ENCODE measurements around the gene GALNT13.

GALNT13 gene

GRCh38 chr2:154481336-154481735, 609.6 kb downstream of the GALNT13 start:
- Histone ChIP-seq H3K36me3 (ENCODE audit: low read length) (no peaks in the 10 kb centered on the region), H2AFZ (ENCODE audit: low read depth, low read length, severe bottlenecking) (no peak overlapping the region), H3K27ac (ENCODE audit: low read depth, low read length) (no peak overlapping the region), H3K9ac (ENCODE audit: low read length) (no peak overlapping the region), H3K9me2 (replicated peaks; ENCODE audit: insufficient read depth, low read length) (no peaks in the 10 kb centered on the region), H3F3A (ENCODE audit: insufficient read depth) (no peaks in the 10 kb centered on the region), H3K79me2 (ENCODE audit: insufficient read depth, low read length) (no peaks in the 10 kb centered on the region), H3K27me3 (ENCODE audit: low read length) (no peaks in the 10 kb centered on the region), H3K4me3 (ENCODE audit: insufficient read depth, low read length, poor library complexity, severe bottlenecking) (no peak overlapping the region), H3K9me3 (ENCODE audit: insufficient read depth, low read length) (no peaks in the 10 kb centered on the region), H3K4me2 (ENCODE audit: low read depth, low read length, poor library complexity, severe bottlenecking) (no peak overlapping the region), H4K20me1 (ENCODE audit: low read depth, low read length) (no peaks in the 10 kb centered on the region)
- TF ChIP-seq EZH2phosphoT487 (conservative IDR thresholded peaks at IDR 0.05; ENCODE audit: low read length) (no peak), CTCF (IDR thresholded peaks at IDR 0.05; ENCODE audit: insufficient read depth, low read length, poor library complexity, severe bottlenecking) (no peak)

- H3K9me2 ChIP-seq (replicated peaks; ENCODE audit: insufficient read depth, low read length) = no peaks in the 10 kb centered on the region
- H3K27ac ChIP-seq (ENCODE audit: low read depth, low read length) = no peak overlapping the region
- no peaks in the 10 kb centered on the region for H3K9me3 ChIP-seq (ENCODE audit: insufficient read depth, low read length)
- TF ChIP-seq CTCF (IDR thresholded peaks at IDR 0.05; ENCODE audit: insufficient read depth, low read length, poor library complexity, severe bottlenecking) = no peak
- TF ChIP-seq EZH2phosphoT487 (conservative IDR thresholded peaks at IDR 0.05; ENCODE audit: low read length) = no peak
- H3K9ac ChIP-seq (ENCODE audit: low read length) = no peak overlapping the region
- no peaks in the 10 kb centered on the region for H3K79me2 ChIP-seq (ENCODE audit: insufficient read depth, low read length)
- H4K20me1 ChIP-seq (ENCODE audit: low read depth, low read length) = no peaks in the 10 kb centered on the region
- H3F3A ChIP-seq (ENCODE audit: insufficient read depth) = no peaks in the 10 kb centered on the region
- no peak overlapping the region for H3K4me2 ChIP-seq (ENCODE audit: low read depth, low read length, poor library complexity, severe bottlenecking)
- no peak overlapping the region for H3K4me3 ChIP-seq (ENCODE audit: insufficient read depth, low read length, poor library complexity, severe bottlenecking)
- H3K27me3 ChIP-seq (ENCODE audit: low read length) = no peaks in the 10 kb centered on the region
- H3K36me3 ChIP-seq (ENCODE audit: low read length) = no peaks in the 10 kb centered on the region
- no peak overlapping the region for H2AFZ ChIP-seq (ENCODE audit: low read depth, low read length, severe bottlenecking)
Measured at GRCh38 chr2:154484338-154485099, 612.8 kb downstream of the GALNT13 start.

- Histone ChIP-seq H3K36me3 (ENCODE audit: low read length) (no peaks in the 10 kb centered on the region), H3K9ac (ENCODE audit: low read length) (no peak overlapping the region), H3K4me2 (ENCODE audit: low read depth, low read length, poor library complexity, severe bottlenecking) (no peak overlapping the region), H3K9me2 (replicated peaks; ENCODE audit: insufficient read depth, low read length) (no peaks in the 10 kb centered on the region), H3F3A (ENCODE audit: insufficient read depth) (no peaks in the 10 kb centered on the region), H2AFZ (ENCODE audit: low read depth, low read length, severe bottlenecking) (no peak overlapping the region), H3K9me3 (ENCODE audit: insufficient read depth, low read length) (no peaks in the 10 kb centered on the region), H4K20me1 (ENCODE audit: low read depth, low read length) (no peaks in the 10 kb centered on the region), H3K4me3 (ENCODE audit: insufficient read depth, low read length, poor library complexity, severe bottlenecking) (no peak overlapping the region), H3K27ac (ENCODE audit: low read depth, low read length) (no peak overlapping the region), H3K27me3 (ENCODE audit: low read length) (no peaks in the 10 kb centered on the region), H3K79me2 (ENCODE audit: insufficient read depth, low read length) (no peaks in the 10 kb centered on the region)
- TF ChIP-seq EZH2phosphoT487 (conservative IDR thresholded peaks at IDR 0.05; ENCODE audit: low read length) (no peak), CTCF (IDR thresholded peaks at IDR 0.05; ENCODE audit: insufficient read depth, low read length, poor library complexity, severe bottlenecking) (no peak)
Measured at GRCh38 chr2:154488801-154489200, 617.1 kb downstream of the GALNT13 start.

All from SU-DHL-6 (cell line).